ENCODE measurements around the gene NAIF1. TPM values are rescaled to one million over a fixed set of nuclear protein-coding genes. Genes with fewer than 3 reads are reported as not detected.

NAIF1 gene
- total RNA-seq, 1 experiment from 2014 or later, result 12.4 TPM

GRCh38 chr9:128053560-128053959, 13.6 kb downstream of the NAIF1 start:
- H3K27me3 Mint-ChIP-seq (ENCODE audit: low read depth), result no peaks in the 10 kb centered on the region
- no peaks in the 10 kb centered on the region for H3K36me3 Mint-ChIP-seq
- ChIA-PET CTCF (interaction anchor here (2.3 kb wide), 1 partner anchor 19 kb away, joined by 11 read pairs; no protein-coding TSS in a partner anchor), POLR2A (no interaction called here)
- no peak for ATAC-seq
- no peak overlapping the region for H3K4me3 Mint-ChIP-seq
- peaks cover 31% of the 10 kb centered on the region for H3K4me1 Mint-ChIP-seq
- H3K27ac Mint-ChIP-seq, result no peak overlapping the region
- no peak for DNase-seq (ENCODE audit: low spot score)
- H3K9me3 Mint-ChIP-seq, result peaks cover 3% of the 10 kb centered on the region; the same call in 1 of the 2 replicates
- TF ChIP-seq SMAD4 (CRISPR knock-in tag; IDR thresholded peaks at IDR 0.05), result no peak
- no peak for TF ChIP-seq ZNF232 (CRISPR knock-in tag; IDR thresholded peaks at IDR 0.05)
- TF ChIP-seq NR2C2 (CRISPR knock-in tag; IDR thresholded peaks at IDR 0.05), result no peak
- no peak for TF ChIP-seq SOX15 (CRISPR knock-in tag; IDR thresholded peaks at IDR 0.05)
- TF ChIP-seq ZNF416 (CRISPR knock-in tag; IDR thresholded peaks at IDR 0.05), result no peak
- TF ChIP-seq, protein P1, sequence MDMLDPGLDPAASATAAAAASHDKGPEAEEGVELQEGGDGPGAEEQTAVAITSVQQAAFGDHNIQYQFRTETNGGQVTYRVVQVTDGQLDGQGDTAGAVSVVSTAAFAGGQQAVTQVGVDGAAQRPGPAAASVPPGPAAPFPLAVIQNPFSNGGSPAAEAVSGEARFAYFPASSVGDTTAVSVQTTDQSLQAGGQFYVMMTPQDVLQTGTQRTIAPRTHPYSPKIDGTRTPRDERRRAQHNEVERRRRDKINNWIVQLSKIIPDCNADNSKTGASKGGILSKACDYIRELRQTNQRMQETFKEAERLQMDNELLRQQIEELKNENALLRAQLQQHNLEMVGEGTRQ (CRISPR knock-in tag; IDR thresholded peaks at IDR 0.05), result no peak
- TF ChIP-seq JUN (CRISPR knock-in tag; IDR thresholded peaks at IDR 0.05), result no peak
- TF ChIP-seq FOXJ3 (CRISPR knock-in tag; IDR thresholded peaks at IDR 0.05; ENCODE audit: borderline replicate concordance), result no peak
- no peak for TF ChIP-seq ESRRA (CRISPR knock-in tag; IDR thresholded peaks at IDR 0.05; ENCODE audit: borderline replicate concordance)

DNA sequence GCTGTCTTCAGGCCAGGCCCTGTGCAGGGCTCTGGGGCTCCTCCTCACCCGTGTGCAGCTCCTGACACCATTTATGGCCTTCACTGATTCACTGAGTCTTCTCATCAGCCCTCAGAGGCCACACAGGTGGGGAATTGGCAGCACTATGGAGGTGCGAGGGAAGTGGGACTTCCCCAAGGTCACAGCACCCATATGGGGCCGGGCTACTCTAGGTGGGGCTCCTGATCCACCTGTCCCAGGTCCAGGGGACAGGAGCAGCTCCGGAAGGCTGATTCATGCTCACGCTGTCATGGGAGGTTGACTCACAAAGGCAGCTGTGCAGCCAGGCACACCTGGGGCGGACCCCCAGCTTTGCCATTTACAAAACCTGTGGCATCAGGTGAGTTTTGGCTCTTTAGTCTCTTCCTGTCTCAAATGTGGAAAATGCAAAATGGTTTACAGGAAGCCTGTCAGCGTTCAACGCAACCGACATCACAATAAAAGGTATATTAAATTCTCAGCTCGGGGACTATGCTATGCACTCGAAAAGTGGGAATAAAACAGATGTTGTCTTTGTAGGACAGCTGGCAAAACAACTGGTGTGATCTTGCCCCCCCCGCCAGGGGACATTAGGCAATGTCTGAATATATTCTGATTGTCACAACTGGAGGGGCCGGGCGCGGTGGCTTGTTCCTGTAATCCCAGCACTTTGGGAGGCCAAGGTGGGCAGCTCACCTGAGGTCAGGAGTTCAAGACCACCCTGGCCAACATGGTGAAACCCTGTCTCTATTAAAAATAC, 15.0 kb downstream of the NAIF1 start:
- DNase-seq (ENCODE audit: low spot score) (no peak), ATAC-seq (no peak)
- no peaks in the 10 kb centered on the region for H3K27me3 Mint-ChIP-seq (ENCODE audit: low read depth)
- H3K27ac Mint-ChIP-seq, result no peak overlapping the region
- H3K4me3 Mint-ChIP-seq, result no peak overlapping the region
- TF ChIP-seq EMX1 (CRISPR knock-in tag; IDR thresholded peaks at IDR 0.05) (no peak), ZNF512 (CRISPR knock-in tag; IDR thresholded peaks at IDR 0.05; ENCODE audit: borderline replicate concordance) (no peak), ZNF317 (CRISPR knock-in tag; IDR thresholded peaks at IDR 0.05; ENCODE audit: borderline replicate concordance, low read depth) (no peak), FOXP4 (CRISPR knock-in tag; IDR thresholded peaks at IDR 0.05) (no peak), USF1 (CRISPR knock-in tag; IDR thresholded peaks at IDR 0.05) (no peak), ELF4 (CRISPR knock-in tag; IDR thresholded peaks at IDR 0.05; ENCODE audit: low read depth) (no peak), ESRRA (CRISPR knock-in tag; IDR thresholded peaks at IDR 0.05; ENCODE audit: borderline replicate concordance) (no peak), E2F4 (CRISPR knock-in tag; IDR thresholded peaks at IDR 0.05; ENCODE audit: borderline replicate concordance, low read depth) (no peak)
- H3K36me3 Mint-ChIP-seq, result no peaks in the 10 kb centered on the region
- ChIA-PET CTCF (interaction anchor here (0.6 to 2.3 kb wide), 7 partner anchors 15 to 223 kb away, joined by 3 to 11 read pairs (median 3); partner anchors contain the start of gene NAIF1), POLR2A (no interaction called here)
- peaks cover 3% of the 10 kb centered on the region; the same call in 1 of the 2 replicates for H3K9me3 Mint-ChIP-seq
- H3K4me1 Mint-ChIP-seq, result peaks cover 20% of the 10 kb centered on the region
